GM18873 (cell line): ENCODE data around the gene LTF.

Experiments used
- ATAC-seq: cut with Tn5 transposase; IDR thresholded peaks from one replicate; pipeline ENCODE4 v1.9.1; 2021; ENCODE audit warnings: mild to moderate bottlenecking, moderate library complexity, moderate number of reproducible peaks; ENCODE audit not compliant: unreplicated experiment, low FRiP score

The LTF gene

GRCh38 chr3:46470831-46471230 is 6.1 kb upstream of the LTF start:
- ATAC-seq = no peak

DNA sequence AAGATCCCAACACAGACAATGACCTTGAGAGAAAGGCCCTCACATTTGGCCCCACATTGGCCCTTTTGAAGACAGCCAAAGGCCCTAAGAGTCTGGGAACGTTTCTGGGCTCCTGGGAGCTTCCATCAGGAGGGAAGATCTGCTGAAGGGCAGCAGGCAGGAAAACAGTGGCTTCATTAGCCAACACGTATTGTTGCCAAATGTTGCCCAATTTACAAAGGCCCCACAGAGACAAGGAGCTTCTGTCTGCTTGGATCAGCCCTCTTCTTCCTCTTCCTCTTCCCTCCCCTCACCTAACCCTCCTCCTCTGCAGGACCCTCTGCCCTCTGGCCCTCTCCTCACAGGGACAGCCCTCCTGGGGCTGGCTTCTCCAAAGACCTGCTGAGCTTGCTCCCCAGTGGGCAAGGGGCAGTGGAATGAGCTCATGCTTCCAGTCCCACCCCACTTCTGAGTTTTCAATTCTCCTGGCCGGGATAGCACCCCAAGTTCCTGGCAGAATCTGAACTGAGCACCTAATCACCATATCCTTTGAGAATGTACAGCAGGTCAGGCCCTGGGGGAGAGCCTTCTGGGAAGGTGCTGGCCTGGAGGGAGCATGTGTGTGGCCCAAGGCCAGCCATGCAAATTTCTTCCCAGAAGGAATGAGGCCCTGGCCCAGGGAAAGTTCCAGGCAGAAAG is 5.1 kb upstream of the LTF start:
- no peak for ATAC-seq

GRCh38 chr3:46468753-46469600 is 4.3 kb upstream of the LTF start:
- no peak for ATAC-seq

DNA sequence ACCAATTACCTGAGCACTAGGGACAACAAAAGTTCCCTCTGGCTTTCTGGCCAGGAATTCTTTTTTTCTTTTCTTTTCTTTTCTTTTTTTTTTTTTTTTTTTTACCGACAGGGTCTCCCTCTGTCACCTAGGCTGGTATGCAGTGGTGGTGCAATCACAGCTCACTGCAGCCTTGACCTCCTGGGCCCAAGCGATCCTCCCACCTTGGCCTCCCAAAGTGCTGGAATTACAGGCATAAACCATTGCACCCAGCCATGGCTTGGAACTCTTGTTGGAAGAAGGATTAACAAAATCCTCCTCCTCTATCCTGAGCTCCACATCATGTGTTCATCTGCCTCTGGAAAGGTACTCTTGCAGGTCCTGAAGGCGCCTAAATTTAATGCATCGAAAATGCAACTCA is 2.9 kb upstream of the LTF start:
- ATAC-seq = no peak

- ATAC-seq = no peak
Measured at GRCh38 chr3:46466871-46467403, 2.2 kb upstream of the LTF start.

DNA sequence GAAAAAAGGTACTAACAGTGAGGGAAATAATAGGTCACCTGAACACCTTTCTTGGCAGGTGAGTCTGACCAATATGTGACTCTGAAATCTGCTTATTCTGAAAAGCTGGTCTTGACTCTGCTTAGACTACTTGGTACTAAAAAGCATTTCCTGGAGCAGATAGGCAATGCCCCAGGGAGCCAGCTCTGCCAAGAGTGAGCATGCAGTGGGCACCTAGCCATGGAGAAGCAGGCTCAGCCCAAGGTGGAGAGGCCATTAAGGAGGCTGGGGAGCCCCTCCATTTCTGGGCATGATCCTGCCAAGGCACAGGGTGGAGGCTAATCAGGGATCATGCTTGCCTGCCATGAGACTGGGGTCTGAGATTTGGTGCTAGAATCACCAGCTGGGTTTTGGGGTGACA is 1.6 kb upstream of the LTF start:
- ATAC-seq = no peak

- no peak for ATAC-seq
Measured at GRCh38 chr3:46465196-46465520, 453 bp upstream of the LTF start.

DNA sequence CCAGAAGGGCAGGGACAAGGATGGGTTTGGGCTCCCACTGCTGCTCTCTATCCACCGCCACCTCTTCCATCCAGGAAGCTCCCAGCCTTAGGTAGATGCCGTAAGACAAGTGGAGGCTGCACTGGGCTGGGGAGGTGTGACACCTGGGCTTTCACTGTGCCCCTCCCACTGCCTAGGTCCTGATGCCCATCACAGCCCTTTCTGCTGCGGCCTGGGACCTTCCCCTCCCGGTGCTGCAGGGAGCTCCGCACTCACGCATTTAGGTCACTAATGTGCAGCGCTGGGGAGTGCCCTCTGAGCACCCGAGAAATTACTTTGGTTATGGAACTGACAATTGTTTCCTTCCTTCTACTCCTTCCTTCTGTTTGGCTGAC is 850 bp downstream of the LTF start:
- no peak for ATAC-seq

- no peak for ATAC-seq
Measured at GRCh38 chr3:46463120-46463867, 1.4 kb downstream of the LTF start.

GRCh38 chr3:46462511-46462910 is 2.2 kb downstream of the LTF start:
- no peak for ATAC-seq

DNA sequence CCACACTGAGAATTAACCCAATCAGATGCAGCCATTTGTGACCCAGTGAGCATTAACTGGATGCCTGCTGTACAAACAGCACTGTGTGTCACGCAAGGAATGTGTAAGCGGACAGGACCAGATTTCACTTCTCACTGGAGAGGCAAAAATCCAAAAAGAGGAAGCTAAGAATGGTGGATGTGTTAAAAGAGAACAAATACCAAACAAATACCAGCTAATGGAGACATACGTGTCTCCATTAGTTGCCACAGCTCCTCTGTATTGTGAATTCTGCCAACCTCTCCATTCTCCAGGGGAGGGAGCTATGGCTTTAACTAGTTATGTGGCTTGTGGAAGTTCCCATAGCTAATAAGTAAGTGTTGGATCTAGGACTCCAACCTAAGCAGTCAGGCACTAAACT is 2.6 kb downstream of the LTF start:
- ATAC-seq = no peak

DNA sequence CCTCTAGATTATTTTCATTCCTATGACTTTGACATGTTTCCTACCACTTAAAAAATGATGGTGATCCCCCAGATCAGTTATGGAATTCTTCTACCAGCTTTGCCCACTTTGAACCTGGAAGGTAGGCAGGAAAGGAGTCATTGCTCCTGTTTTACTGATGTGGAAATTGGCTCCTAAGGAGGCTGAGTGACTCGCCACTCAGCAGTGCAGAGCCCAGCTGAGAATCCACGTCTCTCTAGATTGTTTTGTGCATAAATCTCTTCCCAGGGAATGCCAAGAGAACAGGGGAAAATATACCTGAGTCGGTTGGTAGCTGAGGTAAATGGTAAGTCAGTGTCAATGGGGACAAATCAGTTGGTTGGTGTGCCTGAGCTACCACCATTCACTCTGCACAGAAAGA is 4.7 kb downstream of the LTF start:
- no peak for ATAC-seq

DNA sequence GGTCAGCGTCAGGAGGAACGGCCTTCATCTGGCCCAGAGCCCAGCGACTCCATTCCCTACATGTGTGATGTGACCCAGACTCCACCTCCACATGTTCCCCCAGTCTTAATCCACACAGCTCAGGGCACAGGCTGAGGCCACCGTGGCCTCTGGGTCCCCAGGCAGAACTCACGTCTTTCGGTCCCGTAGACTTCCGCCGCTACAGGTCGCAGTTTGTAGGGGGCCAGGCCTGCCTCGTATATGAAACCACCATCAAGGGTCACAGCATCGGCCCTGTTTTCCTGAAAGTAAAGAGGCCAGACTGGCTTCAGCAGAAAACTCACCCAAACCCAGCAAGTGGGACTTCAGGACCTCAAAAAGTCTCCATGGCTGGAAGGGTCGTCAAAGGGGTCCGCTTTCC is 8.6 kb downstream of the LTF start:
- no peak for ATAC-seq

DNA sequence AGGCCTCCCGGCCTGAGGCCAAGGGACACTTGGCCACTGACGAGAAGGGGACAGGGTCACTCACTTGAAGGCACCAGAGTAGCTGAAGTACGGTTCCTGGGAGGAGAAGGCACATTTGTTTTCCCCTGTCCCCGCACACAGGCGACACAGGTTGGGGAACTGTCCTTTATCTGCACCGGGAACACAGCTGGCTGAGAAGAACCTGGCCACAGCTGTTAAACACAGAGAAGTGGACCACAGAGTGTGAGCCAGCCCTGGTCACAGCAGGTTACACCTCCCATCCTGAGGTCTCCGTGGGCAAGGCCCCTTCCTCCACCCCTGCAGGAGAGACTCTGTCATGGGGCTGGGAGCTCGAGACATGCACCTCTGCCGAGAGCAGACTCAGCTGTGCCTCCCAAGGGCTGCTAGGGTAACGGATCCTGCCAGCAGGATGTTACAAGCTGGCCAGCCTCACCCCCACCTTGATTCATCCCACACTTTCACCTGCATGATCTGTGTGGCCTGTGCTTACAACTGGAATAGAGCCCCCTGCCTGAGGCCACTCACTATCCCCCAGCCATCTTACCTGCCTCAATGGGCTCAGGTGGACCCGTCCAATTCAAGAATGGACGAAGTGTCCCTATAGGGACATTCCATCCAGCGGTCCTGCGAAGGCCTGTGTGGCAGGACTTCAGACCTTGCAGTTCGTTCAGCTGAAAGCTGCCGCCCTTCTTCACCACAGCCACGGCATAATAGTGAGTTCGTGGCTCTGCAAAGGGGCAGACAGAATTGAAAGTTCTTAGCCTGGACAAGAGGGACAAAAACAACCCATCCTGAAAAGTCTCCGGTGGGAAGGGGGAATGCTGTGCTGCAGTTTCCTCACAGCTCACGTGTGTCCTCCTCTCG is 9.2 kb downstream of the LTF start:
- no peak for ATAC-seq

GRCh38 chr3:46454606-46455005 is 10.1 kb downstream of the LTF start:
- ATAC-seq = no peak

DNA sequence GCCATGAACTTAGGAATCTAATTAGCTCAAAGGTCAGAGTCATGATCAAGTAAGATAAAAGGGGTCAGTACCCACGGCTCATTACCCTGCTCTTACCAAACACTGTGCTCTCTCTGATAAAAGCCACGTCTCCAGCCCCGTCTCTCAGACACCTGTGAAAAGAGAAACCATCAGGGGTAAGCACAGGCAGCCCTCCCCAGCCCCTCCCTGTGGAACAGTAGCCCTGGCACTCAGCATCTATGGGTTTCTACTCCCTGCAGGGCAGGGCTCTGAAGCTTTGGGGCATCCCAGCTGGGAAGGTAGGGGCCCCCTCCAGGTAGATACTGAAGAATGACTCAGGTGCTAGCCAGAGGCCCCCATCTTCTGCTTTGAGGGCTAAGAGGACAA is 10.5 kb downstream of the LTF start:
- no peak for ATAC-seq

- ATAC-seq = no peak
Measured at GRCh38 chr3:46453526-46454208, 11.0 kb downstream of the LTF start.

- no peak for ATAC-seq
Measured at GRCh38 chr3:46449755-46450552, 14.8 kb downstream of the LTF start.

DNA sequence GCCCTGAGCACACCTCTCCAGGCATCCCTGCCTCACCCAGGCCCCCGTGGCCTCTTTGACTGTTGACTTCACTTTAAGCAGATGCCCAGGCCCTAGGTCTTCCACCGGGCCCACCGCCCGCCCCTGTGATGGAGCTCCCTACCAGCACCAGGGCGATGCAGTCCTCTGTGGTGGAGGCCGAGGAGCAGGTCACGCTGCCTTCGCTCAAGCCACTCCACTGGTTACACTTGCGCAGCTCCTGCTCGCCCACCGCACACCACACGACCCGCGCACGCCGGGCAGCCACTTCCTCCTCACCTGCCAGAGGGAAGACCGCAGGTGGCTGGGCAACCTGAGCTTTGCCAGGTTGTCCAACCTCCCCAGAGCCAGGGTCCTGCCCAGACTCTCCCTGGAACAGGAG is 16.0 kb downstream of the LTF start:
- ATAC-seq = no peak
